MCF 10A (cell line): ENCODE data around the gene ZNF610. TPM values are rescaled to one million over a fixed set of nuclear protein-coding genes. Genes with fewer than 3 reads are reported as not detected.

Experiments used
- BruUV-seq: library from RNA; stranded (reverse); fragments of 400-500 nt; replicated peaks from 2 replicates; lab custom pipeline; 2021; lab: Mats Ljungman, UMichigan
- CTCF ChIA-PET: fragments of 300-600 bp; sonication (Branson Sonifier 250); formaldehyde crosslinking; extraction: SDS; loops from one replicate; lab custom pipeline; 2021; ENCODE audit warnings: antibody characterized with exemption, inconsistent platforms; lab: Yijun Ruan, JAX
- POLR2A ChIA-PET: fragments of 300-600, 350-650 bp; sonication (Branson Sonifier 250); formaldehyde crosslinking; extraction: SDS; loops from one replicate; lab custom pipeline; 2020; ENCODE audit warnings: antibody characterized with exemption, inconsistent platforms; lab: Yijun Ruan, JAX
- DNase-seq: peaks from one replicate; pipeline ENCODE4 v3.0.0-alpha.2; 2018; ENCODE audit not compliant: unreplicated experiment
- H3K27ac Mint-ChIP-seq: one replicate; pipeline ENCODE4 v1.8.0; 2022; ENCODE audit warnings: mild to moderate bottlenecking, low read depth, mixed read lengths; ENCODE audit not compliant: unreplicated experiment
- H3K27me3 Mint-ChIP-seq: one replicate; pipeline ENCODE4 v1.8.0; 2022; ENCODE audit warnings: mixed read lengths; ENCODE audit not compliant: insufficient read depth, unreplicated experiment
- H3K36me3 Mint-ChIP-seq: one replicate; pipeline ENCODE4 v1.8.0; 2022; ENCODE audit warnings: mild to moderate bottlenecking, moderate library complexity, mixed read lengths; ENCODE audit not compliant: insufficient read depth, unreplicated experiment
- H3K4me1 Mint-ChIP-seq: one replicate; pipeline ENCODE4 v1.8.0; 2022; ENCODE audit warnings: mixed read lengths; ENCODE audit not compliant: insufficient read depth, unreplicated experiment
- H3K4me3 Mint-ChIP-seq: one replicate; pipeline ENCODE4 v1.8.0; 2022; ENCODE audit warnings: mild to moderate bottlenecking, moderate library complexity, mixed read lengths; ENCODE audit not compliant: unreplicated experiment
- H3K9me3 Mint-ChIP-seq: one replicate; pipeline ENCODE4 v1.8.0; 2022; ENCODE audit warnings: mixed read lengths; ENCODE audit not compliant: unreplicated experiment
- intact Hi-C: fragments of 100-400 bp; cut with micrococcal nuclease; formaldehyde crosslinking; loops from 2 replicates; pipeline ENCODE4 v1.14.1; 2022
- total RNA-seq: library from RNA; stranded (reverse); gene quantifications from 2 replicates; pipeline ENCODE4 v1.2.3, GENCODE V29; 2022
- TF ChIP-seq, protein P1 (sequence below): fragments of 200-600 bp; IDR thresholded peaks from one replicate; pipeline ENCODE4 v1.8.0; 2022; ENCODE audit warnings: antibody characterized with exemption, mild to moderate bottlenecking; ENCODE audit not compliant: unreplicated experiment

The ZNF610 gene
- total RNA-seq, 1 experiment from 2014 or later, result not detected

DNA sequence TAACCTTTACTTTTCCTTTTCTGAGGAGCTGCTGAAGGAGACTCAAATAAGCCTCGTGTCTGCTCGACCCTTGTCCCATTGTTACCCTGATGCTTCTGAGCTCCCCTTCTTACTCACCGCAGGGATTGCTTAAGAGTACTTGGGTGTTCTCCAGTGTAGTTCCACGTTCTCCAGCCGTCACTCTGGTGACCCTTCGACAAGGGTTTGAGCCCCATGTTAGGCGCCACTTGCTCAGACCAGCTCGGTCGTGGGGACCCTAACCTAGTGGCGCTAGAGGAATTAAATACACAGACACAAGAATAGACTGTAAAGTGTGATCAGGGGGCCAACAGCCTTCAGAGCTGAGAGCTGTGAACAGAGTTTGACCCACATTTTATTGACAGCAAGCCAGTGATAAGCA, 28.8 kb upstream of the ZNF610 start:
- H3K4me1 Mint-ChIP-seq, result no peaks in the 10 kb centered on the region
- TF ChIP-seq, protein P1, sequence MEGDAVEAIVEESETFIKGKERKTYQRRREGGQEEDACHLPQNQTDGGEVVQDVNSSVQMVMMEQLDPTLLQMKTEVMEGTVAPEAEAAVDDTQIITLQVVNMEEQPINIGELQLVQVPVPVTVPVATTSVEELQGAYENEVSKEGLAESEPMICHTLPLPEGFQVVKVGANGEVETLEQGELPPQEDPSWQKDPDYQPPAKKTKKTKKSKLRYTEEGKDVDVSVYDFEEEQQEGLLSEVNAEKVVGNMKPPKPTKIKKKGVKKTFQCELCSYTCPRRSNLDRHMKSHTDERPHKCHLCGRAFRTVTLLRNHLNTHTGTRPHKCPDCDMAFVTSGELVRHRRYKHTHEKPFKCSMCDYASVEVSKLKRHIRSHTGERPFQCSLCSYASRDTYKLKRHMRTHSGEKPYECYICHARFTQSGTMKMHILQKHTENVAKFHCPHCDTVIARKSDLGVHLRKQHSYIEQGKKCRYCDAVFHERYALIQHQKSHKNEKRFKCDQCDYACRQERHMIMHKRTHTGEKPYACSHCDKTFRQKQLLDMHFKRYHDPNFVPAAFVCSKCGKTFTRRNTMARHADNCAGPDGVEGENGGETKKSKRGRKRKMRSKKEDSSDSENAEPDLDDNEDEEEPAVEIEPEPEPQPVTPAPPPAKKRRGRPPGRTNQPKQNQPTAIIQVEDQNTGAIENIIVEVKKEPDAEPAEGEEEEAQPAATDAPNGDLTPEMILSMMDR, result no peak
- no peak overlapping the region for H3K27ac Mint-ChIP-seq
- peaks cover 88% of the 10 kb centered on the region for H3K36me3 Mint-ChIP-seq
- peaks cover 14% of the 10 kb centered on the region for H3K9me3 Mint-ChIP-seq
- BruUV-seq, result no TSS peak
- DNase-seq, result peak; percentile 8
- intact Hi-C loops, result no loop called here
- no peak overlapping the region for H3K4me3 Mint-ChIP-seq
- CTCF ChIA-PET, result interaction anchor here (1.0 kb wide), 1 partner anchor 437 kb away, joined by 3 read pairs; no protein-coding TSS in a partner anchor
- no peaks in the 10 kb centered on the region for H3K27me3 Mint-ChIP-seq
- POLR2A ChIA-PET, result interaction anchor here (1.3 kb wide), 1 partner anchor 13 kb away, joined by 3 read pairs; no protein-coding TSS in a partner anchor

- POLR2A ChIA-PET, result no interaction called here
- H3K4me1 Mint-ChIP-seq, result no peaks in the 10 kb centered on the region
- H3K4me3 Mint-ChIP-seq, result no peak overlapping the region
- intact Hi-C loops, result no loop called here
- TF ChIP-seq, protein P1, result no peak
- no peak for DNase-seq
- BruUV-seq, result no TSS peak
- peaks cover 62% of the 10 kb centered on the region for H3K36me3 Mint-ChIP-seq
- H3K9me3 Mint-ChIP-seq, result peaks cover 37% of the 10 kb centered on the region
- H3K27me3 Mint-ChIP-seq, result no peaks in the 10 kb centered on the region
- CTCF ChIA-PET, result no interaction called here
- no peak overlapping the region for H3K27ac Mint-ChIP-seq
These were observed 13.6 kb upstream of the ZNF610 start for GRCh38 chr19:52322429-52322828.

DNA sequence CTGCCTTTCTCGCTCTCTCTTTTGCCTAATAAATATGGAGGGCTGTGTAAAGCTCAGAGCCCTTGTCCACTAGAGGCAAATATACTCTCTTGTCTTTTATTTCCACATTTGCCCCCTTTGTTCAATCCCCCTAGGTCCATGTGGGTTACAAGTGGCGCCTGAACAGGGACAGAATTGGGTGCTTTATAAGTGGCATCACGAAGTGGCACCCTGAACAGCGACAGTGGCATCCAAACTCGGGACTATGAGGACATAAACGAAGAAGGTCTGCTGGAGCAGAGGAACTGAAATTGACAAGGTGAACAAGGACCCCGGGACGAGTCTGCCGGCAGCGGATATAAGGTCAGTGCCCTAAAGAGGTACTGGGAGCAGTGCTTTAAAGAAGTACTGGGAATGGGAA, 4.3 kb upstream of the ZNF610 start:
- ChIA-PET POLR2A (no interaction called here), CTCF (no interaction called here)
- H3K4me3 Mint-ChIP-seq, result no peak overlapping the region
- no peak overlapping the region for H3K27ac Mint-ChIP-seq
- H3K27me3 Mint-ChIP-seq, result no peaks in the 10 kb centered on the region
- no TSS peak for BruUV-seq
- no peak for DNase-seq
- no peaks in the 10 kb centered on the region for H3K36me3 Mint-ChIP-seq
- no peaks in the 10 kb centered on the region for H3K4me1 Mint-ChIP-seq
- peaks cover 27% of the 10 kb centered on the region for H3K9me3 Mint-ChIP-seq
- TF ChIP-seq, protein P1, result no peak
- intact Hi-C loops, result no loop called here

GRCh38 chr19:52335768-52336116, 301 bp upstream of the ZNF610 start:
- no peak overlapping the region for H3K4me3 Mint-ChIP-seq
- POLR2A ChIA-PET, result no interaction called here
- peaks cover 39% of the 10 kb centered on the region for H3K9me3 Mint-ChIP-seq

More at GRCh38 chr19:52335768-52336116, 301 bp upstream of the ZNF610 start:
- TF ChIP-seq, protein P1, result no peak
- BruUV-seq, result no TSS peak
- no peak for DNase-seq
- Mint-ChIP-seq H3K4me1 (no peaks in the 10 kb centered on the region), H3K36me3 (no peaks in the 10 kb centered on the region), H3K27me3 (no peaks in the 10 kb centered on the region), H3K27ac (no peak overlapping the region)
- CTCF ChIA-PET, result no interaction called here
- intact Hi-C loops, result no loop called here
